HepG2 (cell line): ENCODE data around the gene RAD21L1. TPM values are rescaled to one million over a fixed set of nuclear protein-coding genes. Genes with fewer than 3 reads are reported as not detected.

ENCODE experiments used
- ATAC-seq: fragments of 200-7000 bp; cut with Tn5 transposase; 3 replicates; pipeline ENCODE4 v1.9.1; 2020; ENCODE audit warnings: mild to moderate bottlenecking, moderate library complexity
- BruUV-seq: library from RNA; stranded (reverse); fragments of 400-500 nt; replicated peaks from 2 replicates; lab custom pipeline; 2021; lab: Mats Ljungman, UMichigan
- CTCF ChIA-PET: fragments of 300-600 bp; formaldehyde crosslinking; extraction: SDS; loops from one replicate; lab custom pipeline; 2021; ENCODE audit warnings: low total read pairs, inconsistent platforms, low intra/inter-chr PET ratio; lab: Yijun Ruan, JAX
- POLR2A ChIA-PET: fragments of 350-600 bp; sonication (Branson Sonifier 250); formaldehyde crosslinking; loops from one replicate; lab custom pipeline; 2020; ENCODE audit warnings: antibody characterized with exemption, inconsistent platforms; lab: Yijun Ruan, JAX
- DNase-seq: peaks from one replicate; pipeline ENCODE4 v3.0.0-alpha.2; 2015; ENCODE audit warnings: low spot score
- FAIRE-seq: peaks from 3 replicates; lab custom pipeline; 2011; peaks lifted over from hg19 to GRCh38; lab: Jason Lieb, UNC
- H2AFZ ChIP-seq: one replicate; pipeline ENCODE4 v1.6.1; 2011; ENCODE audit warnings: low read length, inconsistent platforms
- H3K27ac ChIP-seq: fragments of 300-600 bp; 3 replicates; pipeline ENCODE4 v1.8.0; 2011; ENCODE audit warnings: mixed run types, mild to moderate bottlenecking, mixed read lengths, low read length, inconsistent platforms; ENCODE audit not compliant: insufficient read depth; ENCODE audit errors: extremely low read length
- H3K27me3 ChIP-seq, 2 experiments: fragments of 200-600 bp in 1 of 2; 2 replicates in 1 of 2; 3 replicates in 1 of 2; pipeline versions ENCODE4 v1.6.0 to v1.8.0; 2011; ENCODE audit warnings: low read length in 2 of 2, mild to moderate bottlenecking in 2 of 2, moderate library complexity in 2 of 2, inconsistent platforms in 1 of 2; ENCODE audit not compliant: insufficient read depth in 2 of 2, control insufficient read depth in 1 of 2
- H3K36me3 ChIP-seq, 2 experiments: fragments of 200-600 bp in 1 of 2; replicated peaks in 1 of 2; 2 replicates in 1 of 2; 3 replicates in 1 of 2; pipeline versions ENCODE4 v1.5.1 to v1.8.0; 2011; ENCODE audit warnings: low read length in 2 of 2, inconsistent platforms in 1 of 2; ENCODE audit not compliant: insufficient read depth in 2 of 2, control insufficient read depth in 1 of 2
- H3K4me1 ChIP-seq: 2 replicates; pipeline ENCODE4 v1.5.1; 2012; ENCODE audit warnings: low read length, inconsistent platforms; ENCODE audit not compliant: insufficient read depth
- H3K4me2 ChIP-seq: 2 replicates; pipeline ENCODE4 v1.6.0; 2011; ENCODE audit warnings: low read depth, low read length, inconsistent platforms
- H3K4me3 ChIP-seq, 3 experiments: fragments of 200-600 bp in 1 of 3; sonication (generic), shearing (Covaris generic) in 1 of 3; replicated peaks in 1 of 3; 2 replicates each; pipeline ENCODE4 v1.5.1; 2011 to 2016; ENCODE audit warnings: low read length in 3 of 3, inconsistent platforms in 2 of 3, low read depth in 2 of 3, mild to moderate bottlenecking in 2 of 3, control low read depth in 1 of 3, mixed read lengths in 1 of 3; ENCODE audit not compliant: insufficient read depth in 1 of 3
- H3K79me2 ChIP-seq: one replicate; pipeline ENCODE4 v1.6.1; 2011; ENCODE audit warnings: low read length, inconsistent platforms; ENCODE audit not compliant: insufficient read depth
- H3K9ac ChIP-seq: 2 replicates; pipeline ENCODE4 v1.6.0; 2011; ENCODE audit warnings: mild to moderate bottlenecking, low read depth, low read length, inconsistent platforms; ENCODE audit not compliant: insufficient read depth
- H3K9me3 ChIP-seq: 2 replicates; pipeline ENCODE4 v1.5.1; 2012; ENCODE audit warnings: mild to moderate bottlenecking, low read length
- H4K20me1 ChIP-seq: 2 replicates; pipeline ENCODE4 v1.6.0; 2011; ENCODE audit warnings: inconsistent platforms, mild to moderate bottlenecking, low read length, moderate library complexity; ENCODE audit not compliant: insufficient read depth
- CCAR2 ChIP-seq: fragments of 200-400 bp; formaldehyde crosslinking; optimal IDR thresholded peaks from 2 replicates; pipeline ENCODE3; 2018; ENCODE audit warnings: low read depth, mild to moderate bottlenecking, low read length, moderate library complexity
- GTF3A ChIP-seq: sonication (generic); formaldehyde crosslinking; conservative IDR thresholded peaks from 2 replicates; pipeline ENCODE4 v1.4.0; 2020; ENCODE audit warnings: mild to moderate bottlenecking, missing genetic modification reagents
- HCFC1 ChIP-seq: fragments of 150-350 bp; IDR thresholded peaks from 2 replicates; pipeline ENCODE4 v1.6.1; 2014; ENCODE audit warnings: low read depth, low read length
- SCMH1 ChIP-seq: sonication (generic); formaldehyde crosslinking; IDR thresholded peaks from 2 replicates; pipeline ENCODE4 v1.9.0; 2021; ENCODE audit warnings: missing genetic modification reagents, mild to moderate bottlenecking, borderline replicate concordance
- ZNF280B ChIP-seq: sonication (generic); formaldehyde crosslinking; IDR thresholded peaks from 2 replicates; pipeline ENCODE4 v1.5.0; 2020; ENCODE audit warnings: missing genetic modification reagents, mild to moderate bottlenecking, borderline replicate concordance
- ZNF687 ChIP-seq: sonication (generic); formaldehyde crosslinking; IDR thresholded peaks from 2 replicates; pipeline ENCODE4 v1.5.1; 2020; ENCODE audit warnings: mild to moderate bottlenecking, missing genetic modification reagents, moderate library complexity
- ZNF891 ChIP-seq: sonication (generic); formaldehyde crosslinking; IDR thresholded peaks from 2 replicates; pipeline ENCODE4 v1.5.0; 2020; ENCODE audit warnings: mild to moderate bottlenecking, missing genetic modification reagents
- WGBS: methylation state at CpG from one replicate; pipeline ENCODE4 v1.1.6; 2017; ENCODE audit warnings: low lambda C conversion rate; 5-methylcytosine and 5-hydroxymethylcytosine counted together
- in situ Hi-C: cut with HindIII; loops from 2 replicates; pipeline ENCODE4 v1.10.0; 2017; ENCODE audit warnings: low pct_unique_long_range_greater_than_20kb; ENCODE audit not compliant: extremely low pct_ligation_motif_present
- intact Hi-C: fragments of 100-400 bp; cut with micrococcal nuclease; formaldehyde crosslinking; loops from one replicate; pipeline ENCODE4 v1.10.0; 2022; ENCODE audit not compliant: unreplicated experiment
- polyA plus RNA-seq, 8 experiments: library from polyadenylated mRNA; depleted of rRNA in 3 of 8; stranded (reverse) in 7 of 8; unstranded in 1 of 8; fragments of >200 nt; fragmentation: Illumina TruSeq in 4 of 8; extraction: Trizol in 4 of 8; gene quantifications; 2 replicates each; pipeline versions ENCODE4 v1.2.1 to v1.2.3, GENCODE V29; 2011 to 2016; ENCODE audit warnings: low read depth in 4 of 8, missing spikeins in 1 of 8, mixed read lengths in 1 of 8; ENCODE audit not compliant: insufficient read depth in 1 of 8
- total RNA-seq, 5 experiments: library from RNA; depleted of rRNA; stranded (reverse); fragments of >200 nt; fragmentation: Illumina TruSeq; extraction: Trizol; gene quantifications; 2 replicates each; pipeline ENCODE4 v1.2.3, GENCODE V29; 2016; ENCODE audit warnings: low read depth in 1 of 5

Gene RAD21L1
- total and polyA plus RNA-seq, 2 of the 13 experiments (the other 11 are each of a cell fraction or from before 2014, with no cell fraction given): not detected

GRCh38 chr20:1302685-1303541, 77.1 kb downstream of the RAD21L1 start:
- Histone ChIP-seq H3K4me2 (no peak overlapping the region), H3K36me3 (no peaks in the 10 kb centered on the region), H3K4me1 (no peaks in the 10 kb centered on the region), H3K79me2 (no peaks in the 10 kb centered on the region), H3K4me3 (no peak overlapping the region), H3K27me3 (peaks cover 9 to 67% of the 10 kb centered on the region in 2 experiments; a peak in 4 of 5 replicates), H2AFZ (no peak overlapping the region)
- BruUV-seq: no TSS peak
- POLR2A ChIA-PET: no interaction called here
- no peak for DNase-seq
- FAIRE-seq: no peak
- 41% methylated on average over 12 of the region's 12 CpGs for WGBS
- TF ChIP-seq ZNF891 (0 out of 2 replicates have a peak, but pooled peaks have one; percentile 27), GTF3A (no peak)
- TF ChIP-seq, all 625 proteins: peak for 1
- intact Hi-C loops (no loop called here), in situ Hi-C loops (no loop called here)
- CTCF ChIA-PET: no interaction called here
- ATAC-seq: no peak
- H3K9me3 ChIP-seq: no peaks in the 10 kb centered on the region
- no peak overlapping the region for H3K27ac ChIP-seq
- H3K9ac ChIP-seq: no peak overlapping the region
- H4K20me1 ChIP-seq: no peaks in the 10 kb centered on the region

GRCh38 chr20:1304710-1305515, 79.1 kb downstream of the RAD21L1 start:
- in situ Hi-C loops: no loop called here
- H3K4me3 ChIP-seq: no peak overlapping the region
- no peaks in the 10 kb centered on the region for H3K4me1 ChIP-seq
- no peak overlapping the region for H3K9ac ChIP-seq
- H3K79me2 ChIP-seq: no peaks in the 10 kb centered on the region
- H3K36me3 ChIP-seq: no peaks in the 10 kb centered on the region
- H3K27ac ChIP-seq: no peak overlapping the region
- DNase-seq: no peak
- no peak for FAIRE-seq
- no peaks in the 10 kb centered on the region for H4K20me1 ChIP-seq
- CTCF ChIA-PET: no interaction called here
- intact Hi-C loops: no loop called here
- H3K9me3 ChIP-seq: no peaks in the 10 kb centered on the region
- H2AFZ ChIP-seq: no peak overlapping the region
- H3K27me3 ChIP-seq: peaks cover 10 to 49% of the 10 kb centered on the region in 2 experiments; a peak in 4 of 5 replicates
- POLR2A ChIA-PET: interaction anchor here (0.9 kb wide), 1 partner anchor 21 kb away, joined by 4 read pairs; no protein-coding TSS in a partner anchor
- peak; percentile 11; the same call in 1 of the 3 replicates for ATAC-seq
- WGBS: 25% methylated on average over 24 of the region's 31 CpGs
- H3K4me2 ChIP-seq: no peak overlapping the region
- BruUV-seq: no TSS peak
- TF ChIP-seq ZNF280B (CRISPR knock-in tag) (0 out of 2 replicates have a peak, but pooled peaks have one; percentile 33), CCAR2 (no peak), SCMH1 (CRISPR knock-in tag) (no peak), HCFC1 (no peak), ZNF687 (peak; percentile 32)
